HCT116 (cell line): ENCODE results near the gene ARPP21. TPM values are rescaled to one million over a fixed set of nuclear protein-coding genes. Genes with fewer than 3 reads are reported as not detected.

ENCODE experiments used
- ATAC-seq: fragments of 200-7000 bp; cut with Tn5 transposase; 2 replicates; pipeline ENCODE4 v1.9.1; 2020; ENCODE audit warnings: mild to moderate bottlenecking, moderate library complexity
- BruUV-seq: library from RNA; stranded (reverse); fragments of 400-500 nt; replicated peaks from 2 replicates; lab custom pipeline; 2021; lab: Mats Ljungman, UMichigan
- CTCF ChIA-PET: fragments of 300-600 bp; sonication (Branson Sonifier 250); formaldehyde crosslinking; loops from one replicate; lab custom pipeline; 2021; ENCODE audit warnings: antibody characterized with exemption; lab: Charles Lee
- POLR2A ChIA-PET: fragments of 300-600, 350-600 bp; sonication (Branson Sonifier 250); formaldehyde crosslinking; loops from one replicate; lab custom pipeline; 2021; ENCODE audit warnings: antibody characterized with exemption; lab: Charles Lee
- RAD21 ChIA-PET, 2 experiments: fragments of 300-600 bp; sonication (Branson Sonifier 250); formaldehyde crosslinking; loops; one replicate each; lab custom pipeline; 2023; ENCODE audit warnings: low total read pairs in 2 of 2; ENCODE audit not compliant: uncharacterized antibody in 2 of 2, unreplicated experiment in 2 of 2, low non-redundant PET in 1 of 2; lab: Charles Lee
- DNase-seq: peaks from one replicate; pipeline ENCODE4 v3.0.0-alpha.2; 2010; ENCODE audit warnings: low read depth, low spot score
- H2AFZ ChIP-seq: fragments of 200-600 bp; shearing (Covaris generic), sonication (generic); 2 replicates; pipeline ENCODE4 v1.6.1; 2017; ENCODE audit warnings: low read depth, mixed run types, mixed read lengths, antibody characterized with exemption, low read length; ENCODE audit not compliant: poor library complexity, severe bottlenecking
- H3K27ac ChIP-seq: 2 replicates; pipeline ENCODE4 v1.5.1; 2012; ENCODE audit warnings: low read depth, low read length
- H3K27me3 ChIP-seq: fragments of 200-600 bp; sonication (generic); 2 replicates; pipeline ENCODE4 v1.6.1; 2016; ENCODE audit warnings: mixed run types, low read length, mixed read lengths; ENCODE audit not compliant: insufficient read depth
- H3K36me3 ChIP-seq, 2 experiments: fragments of 200-500 bp in 1 of 2; fragments of 200-600 bp in 1 of 2; sonication (Bioruptor generic) in 1 of 2; sonication (generic) in 1 of 2; 2 replicates each; pipeline versions ENCODE4 v1.5.1 to v1.6.1; 2014 to 2016; ENCODE audit warnings: low read length in 2 of 2, inconsistent platforms in 1 of 2, mixed read lengths in 1 of 2, mixed run types in 1 of 2; ENCODE audit not compliant: insufficient read depth in 2 of 2, control insufficient read depth in 1 of 2
- H3K4me1 ChIP-seq, 2 experiments: fragments of 200-600 bp in 1 of 2; sonication (generic) in 1 of 2; 2 replicates each; pipeline versions ENCODE4 v1.5.1 to v1.6.1; 2012 to 2017; ENCODE audit warnings: low read length in 2 of 2, inconsistent platforms in 1 of 2, mild to moderate bottlenecking in 1 of 2, mixed read lengths in 1 of 2, mixed run types in 1 of 2, moderate library complexity in 1 of 2; ENCODE audit not compliant: insufficient read depth in 2 of 2, control insufficient read depth in 1 of 2
- H3K4me2 ChIP-seq: fragments of 200-600 bp; sonication (generic); 2 replicates; pipeline ENCODE4 v1.6.1; 2017; ENCODE audit warnings: mixed run types, low read length, mixed read lengths
- H3K4me3 ChIP-seq, 2 experiments: fragments of 200-600 bp in 1 of 2; sonication (generic) in 1 of 2; replicated peaks in 1 of 2; 2 replicates each; pipeline ENCODE4 v1.5.1; 2011 to 2016; ENCODE audit warnings: low read length in 2 of 2, control low read depth in 1 of 2, low read depth in 1 of 2, mild to moderate bottlenecking in 1 of 2, mixed read lengths in 1 of 2, mixed run types in 1 of 2
- H3K79me2 ChIP-seq: fragments of 200-600 bp; sonication (generic); 2 replicates; pipeline ENCODE4 v1.6.1; 2017; ENCODE audit warnings: mild to moderate bottlenecking, mixed run types, low read length, moderate library complexity, mixed read lengths; ENCODE audit not compliant: insufficient read depth
- H3K9ac ChIP-seq: fragments of 200-600 bp; sonication (generic); 2 replicates; pipeline ENCODE4 v1.6.1; 2016; ENCODE audit warnings: low read length, mixed read lengths
- H3K9me2 ChIP-seq: fragments of 200-600 bp; sonication (generic), shearing (Covaris generic); 2 replicates; pipeline ENCODE4 v1.6.1; 2017; ENCODE audit warnings: mixed run types, mild to moderate bottlenecking, moderate library complexity; ENCODE audit not compliant: insufficient read depth
- H3K9me3 ChIP-seq, 2 experiments: fragments of 200-500 bp in 1 of 2; fragments of 200-600 bp in 1 of 2; sonication (Bioruptor generic) in 1 of 2; sonication (generic) in 1 of 2; 2 replicates each; pipeline ENCODE4 v1.6.1; 2014 to 2017; ENCODE audit warnings: low read length in 2 of 2, mixed read lengths in 2 of 2, inconsistent platforms in 1 of 2, low read depth in 1 of 2, mild to moderate bottlenecking in 1 of 2, mixed run types in 1 of 2, moderate library complexity in 1 of 2; ENCODE audit not compliant: control insufficient read depth in 1 of 2, insufficient read depth in 1 of 2
- H4K20me1 ChIP-seq: fragments of 200-600 bp; sonication (generic), shearing (Covaris generic); 2 replicates; pipeline ENCODE4 v1.6.1; 2017; ENCODE audit warnings: mixed run types, mild to moderate bottlenecking, moderate library complexity; ENCODE audit not compliant: insufficient read depth
- CBX3 ChIP-seq: IDR thresholded peaks from 2 replicates; pipeline ENCODE4 v1.6.1; 2012; ENCODE audit warnings: low read depth
- CEBPB ChIP-seq: IDR thresholded peaks from 2 replicates; pipeline ENCODE4 v1.6.1; 2012; ENCODE audit warnings: low read depth
- EGR1 ChIP-seq: IDR thresholded peaks from 2 replicates; pipeline ENCODE4 v1.6.1; 2012; ENCODE audit warnings: low read depth
- EZH2 ChIP-seq: fragments of 200-600 bp; sonication (generic); IDR thresholded peaks from 2 replicates; pipeline ENCODE4 v1.6.1; 2017; ENCODE audit warnings: antibody characterized with exemption, mixed run types
- EZH2phosphoT487 ChIP-seq: fragments of 200-600 bp; IDR thresholded peaks from 2 replicates; pipeline ENCODE4 v1.6.1; 2018; ENCODE audit warnings: antibody characterized with exemption, borderline replicate concordance
- JUND ChIP-seq: IDR thresholded peaks from 2 replicates; pipeline ENCODE4 v1.6.1; 2012
- POLR2A ChIP-seq: IDR thresholded peaks from 2 replicates; pipeline ENCODE4 v1.7.0; 2011; ENCODE audit warnings: borderline replicate concordance; ENCODE audit not compliant: insufficient read depth, insufficient read length; ENCODE audit errors: extremely low read depth
- POLR2AphosphoS5 ChIP-seq: IDR thresholded peaks from 2 replicates; pipeline ENCODE4 v1.6.1; 2011; ENCODE audit warnings: mild to moderate bottlenecking, low read depth, low read length, moderate library complexity
- TCF7L2 ChIP-seq: IDR thresholded peaks from 2 replicates; pipeline ENCODE4 v1.7.0; 2011; ENCODE audit warnings: borderline replicate concordance, inconsistent platforms; ENCODE audit not compliant: insufficient read depth, insufficient read length; ENCODE audit errors: extremely low read depth
- ZFX ChIP-seq: fragments of 450-650 bp; IDR thresholded peaks from 2 replicates; pipeline ENCODE4 v1.6.1; 2017
- intact Hi-C: fragments of 100-400 bp; cut with micrococcal nuclease; formaldehyde crosslinking; loops from 2 replicates; pipeline ENCODE4 v1.10.0; 2022
- total RNA-seq: library from RNA; stranded (reverse); gene quantifications from one replicate; pipeline ENCODE4 v1.2.1, GENCODE V29; 2021; ENCODE audit not compliant: unreplicated experiment
- TF ChIP-seq, protein P1 (sequence below): IDR thresholded peaks from 2 replicates; pipeline ENCODE4 v1.6.1; 2011; ENCODE audit warnings: mild to moderate bottlenecking, low read length, moderate library complexity; ENCODE audit not compliant: insufficient replicate concordance; ENCODE audit errors: extremely low read depth
- TF ChIP-seq, protein P2 (sequence below): IDR thresholded peaks from 2 replicates; pipeline ENCODE4 v1.6.1; 2012
- TF ChIP-seq, protein P3 (sequence below), 3 experiments: fragments of 200-600 bp in 1 of 3; sonication (generic) in 1 of 3; IDR thresholded peaks in 2 of 3; conservative IDR thresholded peaks in 1 of 3; 2 replicates each; pipeline ENCODE4 v1.5.1; 2012 to 2017; ENCODE audit warnings: low read depth in 2 of 3, low read length in 2 of 3, antibody characterized with exemption in 1 of 3, borderline replicate concordance in 1 of 3, control low read depth in 1 of 3, mild to moderate bottlenecking in 1 of 3, mixed read lengths in 1 of 3, mixed run types in 1 of 3, moderate library complexity in 1 of 3; ENCODE audit not compliant: insufficient read depth in 1 of 3

Gene ARPP21
- total RNA-seq, 1 experiment from 2014 or later, result not detected

DNA sequence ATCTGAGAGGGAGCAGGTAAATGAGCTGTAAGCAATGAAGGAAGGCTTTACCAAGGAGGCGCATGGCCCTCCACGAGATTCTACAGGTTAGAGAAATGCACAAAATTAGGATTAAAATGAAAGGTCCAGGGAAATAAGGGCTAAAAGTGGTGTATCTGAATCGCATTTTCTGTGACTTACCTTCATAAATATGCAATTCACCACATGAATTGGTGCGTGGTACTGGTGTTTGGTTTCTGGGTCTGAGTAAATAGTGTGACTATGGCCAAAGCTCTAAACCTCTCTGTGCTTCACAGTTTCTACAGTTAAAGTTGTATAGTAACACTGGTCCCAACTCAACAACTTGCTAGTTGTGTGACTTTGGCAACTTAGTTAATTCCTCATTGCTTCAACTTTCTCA, 8.1 kb downstream of the ARPP21 start:
- Histone ChIP-seq H3K9me2 (no peaks in the 10 kb centered on the region), H3K4me3 (no peak overlapping the region), H3K27me3 (no peaks in the 10 kb centered on the region), H3K4me1 (no peaks in the 10 kb centered on the region), H3K9me3 (peaks cover 5 to 12% of the 10 kb centered on the region in 2 experiments; a peak in 2 of 4 replicates), H3K79me2 (no peaks in the 10 kb centered on the region), H3K27ac (no peak overlapping the region), H2AFZ (no peak overlapping the region), H3K4me2 (no peak overlapping the region), H3K36me3 (no peaks in the 10 kb centered on the region), H4K20me1 (no peaks in the 10 kb centered on the region), H3K9ac (no peak overlapping the region)
- TF ChIP-seq, protein P1, sequence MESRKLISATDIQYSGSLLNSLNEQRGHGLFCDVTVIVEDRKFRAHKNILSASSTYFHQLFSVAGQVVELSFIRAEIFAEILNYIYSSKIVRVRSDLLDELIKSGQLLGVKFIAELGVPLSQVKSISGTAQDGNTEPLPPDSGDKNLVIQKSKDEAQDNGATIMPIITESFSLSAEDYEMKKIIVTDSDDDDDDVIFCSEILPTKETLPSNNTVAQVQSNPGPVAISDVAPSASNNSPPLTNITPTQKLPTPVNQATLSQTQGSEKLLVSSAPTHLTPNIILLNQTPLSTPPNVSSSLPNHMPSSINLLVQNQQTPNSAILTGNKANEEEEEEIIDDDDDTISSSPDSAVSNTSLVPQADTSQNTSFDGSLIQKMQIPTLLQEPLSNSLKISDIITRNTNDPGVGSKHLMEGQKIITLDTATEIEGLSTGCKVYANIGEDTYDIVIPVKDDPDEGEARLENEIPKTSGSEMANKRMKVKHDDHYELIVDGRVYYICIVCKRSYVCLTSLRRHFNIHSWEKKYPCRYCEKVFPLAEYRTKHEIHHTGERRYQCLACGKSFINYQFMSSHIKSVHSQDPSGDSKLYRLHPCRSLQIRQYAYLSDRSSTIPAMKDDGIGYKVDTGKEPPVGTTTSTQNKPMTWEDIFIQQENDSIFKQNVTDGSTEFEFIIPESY, result no peak
- TF ChIP-seq TCF7L2 (no peak), CEBPB (no peak), POLR2A (no peak), EGR1 (no peak), CBX3 (no peak), JUND (no peak), POLR2AphosphoS5 (no peak), EZH2 (no peak), EZH2phosphoT487 (no peak), ZFX (no peak)
- TF ChIP-seq, protein P2, sequence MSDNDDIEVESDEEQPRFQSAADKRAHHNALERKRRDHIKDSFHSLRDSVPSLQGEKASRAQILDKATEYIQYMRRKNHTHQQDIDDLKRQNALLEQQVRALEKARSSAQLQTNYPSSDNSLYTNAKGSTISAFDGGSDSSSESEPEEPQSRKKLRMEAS, result no peak
- TF ChIP-seq, protein P3, sequence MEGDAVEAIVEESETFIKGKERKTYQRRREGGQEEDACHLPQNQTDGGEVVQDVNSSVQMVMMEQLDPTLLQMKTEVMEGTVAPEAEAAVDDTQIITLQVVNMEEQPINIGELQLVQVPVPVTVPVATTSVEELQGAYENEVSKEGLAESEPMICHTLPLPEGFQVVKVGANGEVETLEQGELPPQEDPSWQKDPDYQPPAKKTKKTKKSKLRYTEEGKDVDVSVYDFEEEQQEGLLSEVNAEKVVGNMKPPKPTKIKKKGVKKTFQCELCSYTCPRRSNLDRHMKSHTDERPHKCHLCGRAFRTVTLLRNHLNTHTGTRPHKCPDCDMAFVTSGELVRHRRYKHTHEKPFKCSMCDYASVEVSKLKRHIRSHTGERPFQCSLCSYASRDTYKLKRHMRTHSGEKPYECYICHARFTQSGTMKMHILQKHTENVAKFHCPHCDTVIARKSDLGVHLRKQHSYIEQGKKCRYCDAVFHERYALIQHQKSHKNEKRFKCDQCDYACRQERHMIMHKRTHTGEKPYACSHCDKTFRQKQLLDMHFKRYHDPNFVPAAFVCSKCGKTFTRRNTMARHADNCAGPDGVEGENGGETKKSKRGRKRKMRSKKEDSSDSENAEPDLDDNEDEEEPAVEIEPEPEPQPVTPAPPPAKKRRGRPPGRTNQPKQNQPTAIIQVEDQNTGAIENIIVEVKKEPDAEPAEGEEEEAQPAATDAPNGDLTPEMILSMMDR (IDR thresholded peaks at IDR 0.05 in 2 of 3, conservative IDR thresholded peaks at IDR 0.05 in 1 of 3; ENCODE audit: borderline replicate concordance in 1 of 3, insufficient read depth in 1 of 3, low read depth in 2 of 3, low read length in 2 of 3), result no peak
- BruUV-seq, result no TSS peak
- no peak for DNase-seq
- intact Hi-C loops, result no loop called here
- ChIA-PET POLR2A (no interaction called here), RAD21 (no interaction called here), CTCF (no interaction called here)
- ATAC-seq, result no peak
